ENCODE results near the gene PTPRE.

The PTPRE gene

DNA sequence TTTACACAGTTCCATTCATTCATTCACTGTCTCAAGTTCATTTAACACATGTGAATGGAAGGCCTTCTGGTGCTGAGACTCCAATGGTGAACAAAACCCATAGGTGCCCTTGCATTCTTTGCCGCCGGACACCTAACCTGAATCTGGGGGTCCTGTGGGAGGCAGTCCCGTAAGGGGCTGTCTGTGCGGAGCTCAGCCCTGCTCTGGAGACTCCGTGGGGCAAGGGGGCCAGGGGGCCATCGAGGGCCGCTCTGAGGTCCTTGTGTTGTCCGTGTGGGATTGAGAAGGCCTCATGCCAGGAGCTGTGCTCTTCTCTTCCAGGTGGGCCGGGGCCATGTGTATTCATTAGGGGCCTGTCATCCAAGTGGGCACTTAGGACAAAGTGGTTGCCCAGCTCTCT, 15.3 kb downstream of the PTPRE start:
- H3K4me1 ChIP-seq (ENCODE audit: control insufficient read depth in 2 of 2, insufficient read depth in 2 of 2, low read length in 2 of 2) = peaks cover 2 to 4% of the 10 kb centered on the region in 2 donors

GRCh38 chr10:127922675-127923366, 15.9 kb downstream of the PTPRE start:
- Histone ChIP-seq H3K36me3 (ENCODE audit: control insufficient read depth in 2 of 2, insufficient read depth in 2 of 2, low read length in 2 of 2) (no peaks in the 10 kb centered on the region), H3K27me3 (ENCODE audit: control insufficient read depth in 2 of 2, insufficient read depth in 2 of 2, low read length in 2 of 2) (no peaks in the 10 kb centered on the region), H3K27ac (ENCODE audit: low read depth in 2 of 2, low read length in 2 of 2) (no peak overlapping the region), H3K4me3 (ENCODE audit: low read length in 2 of 2) (no peak overlapping the region), H3K9me3 (ENCODE audit: control insufficient read depth in 2 of 2, low read length in 2 of 2) (no peaks in the 10 kb centered on the region), H3K9ac (ENCODE audit: low read depth in 1 of 2, low read length in 2 of 2) (no peak overlapping the region), H3K4me1 (ENCODE audit: control insufficient read depth in 2 of 2, insufficient read depth in 2 of 2, low read length in 2 of 2) (peaks cover 2 to 6% of the 10 kb centered on the region in 2 donors)

More for the DNA sequence above, 15.3 kb downstream of the PTPRE start:
- H3K36me3 ChIP-seq (ENCODE audit: control insufficient read depth in 2 of 2, insufficient read depth in 2 of 2, low read length in 2 of 2) = peaks cover 0 to under 1% of the 10 kb centered on the region in 2 donors
- H3K4me3 ChIP-seq (ENCODE audit: low read length in 2 of 2) = no peak overlapping the region
- no peak overlapping the region for H3K9ac ChIP-seq (ENCODE audit: low read depth in 1 of 2, low read length in 2 of 2)
- H3K27ac ChIP-seq (ENCODE audit: low read depth in 2 of 2, low read length in 2 of 2) = peak overlapping the region in 1 of 2 donors; percentile 24
- no peaks in the 10 kb centered on the region for H3K9me3 ChIP-seq (ENCODE audit: control insufficient read depth in 2 of 2, low read length in 2 of 2)
- H3K27me3 ChIP-seq (ENCODE audit: control insufficient read depth in 2 of 2, insufficient read depth in 2 of 2, low read length in 2 of 2) = no peaks in the 10 kb centered on the region

GRCh38 chr10:127923646-127924045, 16.7 kb downstream of the PTPRE start:
- no peaks in the 10 kb centered on the region for H3K9me3 ChIP-seq (ENCODE audit: control insufficient read depth in 2 of 2, low read length in 2 of 2)
- H3K4me3 ChIP-seq (ENCODE audit: low read length in 2 of 2) = no peak overlapping the region
- no peak overlapping the region for H3K27ac ChIP-seq (ENCODE audit: low read depth in 2 of 2, low read length in 2 of 2)
- H3K4me1 ChIP-seq (ENCODE audit: control insufficient read depth in 2 of 2, insufficient read depth in 2 of 2, low read length in 2 of 2) = peaks cover 2 to 6% of the 10 kb centered on the region in 2 donors
- no peaks in the 10 kb centered on the region for H3K27me3 ChIP-seq (ENCODE audit: control insufficient read depth in 2 of 2, insufficient read depth in 2 of 2, low read length in 2 of 2)
- H3K36me3 ChIP-seq (ENCODE audit: control insufficient read depth in 2 of 2, insufficient read depth in 2 of 2, low read length in 2 of 2) = no peaks in the 10 kb centered on the region
- no peak overlapping the region for H3K9ac ChIP-seq (ENCODE audit: low read depth in 1 of 2, low read length in 2 of 2)

- Histone ChIP-seq H3K4me1 (ENCODE audit: control insufficient read depth in 2 of 2, insufficient read depth in 2 of 2, low read length in 2 of 2) (peaks cover 0 to 6% of the 10 kb centered on the region in 2 donors), H3K27ac (ENCODE audit: low read depth in 2 of 2, low read length in 2 of 2) (peak overlapping the region in 1 of 2 donors; percentile 46), H3K36me3 (ENCODE audit: control insufficient read depth in 2 of 2, insufficient read depth in 2 of 2, low read length in 2 of 2) (no peaks in the 10 kb centered on the region), H3K9me3 (ENCODE audit: control insufficient read depth in 2 of 2, low read length in 2 of 2) (no peaks in the 10 kb centered on the region), H3K9ac (ENCODE audit: low read depth in 1 of 2, low read length in 2 of 2) (no peak overlapping the region), H3K27me3 (ENCODE audit: control insufficient read depth in 2 of 2, insufficient read depth in 2 of 2, low read length in 2 of 2) (no peaks in the 10 kb centered on the region), H3K4me3 (ENCODE audit: low read length in 2 of 2) (no peak overlapping the region)
These were observed 18.7 kb downstream of the PTPRE start for GRCh38 chr10:127925471-127926207.

DNA sequence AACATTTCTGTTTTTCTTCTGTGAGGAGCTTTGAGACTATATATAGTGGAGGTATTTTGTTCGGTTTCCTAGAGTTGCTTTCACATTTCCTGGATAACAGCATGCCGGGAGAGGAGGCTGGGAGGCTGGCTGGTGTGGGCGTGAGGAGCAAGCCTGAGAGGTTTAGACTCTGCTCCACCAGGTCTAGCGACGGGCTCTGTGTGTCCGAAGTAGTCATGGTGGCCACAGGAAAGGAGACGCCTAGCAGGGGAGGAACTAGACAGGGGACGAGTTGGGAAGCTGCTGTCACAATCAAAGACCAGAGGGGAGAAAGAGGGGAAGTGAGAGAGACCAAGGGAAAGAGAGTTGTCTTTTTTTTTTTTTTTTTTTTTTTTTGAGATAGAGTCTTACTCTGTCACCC, 19.6 kb downstream of the PTPRE start:
- H3K36me3 ChIP-seq (ENCODE audit: control insufficient read depth in 2 of 2, insufficient read depth in 2 of 2, low read length in 2 of 2) = no peaks in the 10 kb centered on the region
- H3K9me3 ChIP-seq (ENCODE audit: control insufficient read depth in 2 of 2, low read length in 2 of 2) = no peaks in the 10 kb centered on the region
- H3K4me3 ChIP-seq (ENCODE audit: low read length in 2 of 2) = no peak overlapping the region
- peaks cover 0 to 2% of the 10 kb centered on the region in 2 donors for H3K4me1 ChIP-seq (ENCODE audit: control insufficient read depth in 2 of 2, insufficient read depth in 2 of 2, low read length in 2 of 2)
- H3K27me3 ChIP-seq (ENCODE audit: control insufficient read depth in 2 of 2, insufficient read depth in 2 of 2, low read length in 2 of 2) = no peaks in the 10 kb centered on the region
- H3K27ac ChIP-seq (ENCODE audit: low read depth in 2 of 2, low read length in 2 of 2) = no peak overlapping the region
- H3K9ac ChIP-seq (ENCODE audit: low read depth in 1 of 2, low read length in 2 of 2) = no peak overlapping the region

DNA sequence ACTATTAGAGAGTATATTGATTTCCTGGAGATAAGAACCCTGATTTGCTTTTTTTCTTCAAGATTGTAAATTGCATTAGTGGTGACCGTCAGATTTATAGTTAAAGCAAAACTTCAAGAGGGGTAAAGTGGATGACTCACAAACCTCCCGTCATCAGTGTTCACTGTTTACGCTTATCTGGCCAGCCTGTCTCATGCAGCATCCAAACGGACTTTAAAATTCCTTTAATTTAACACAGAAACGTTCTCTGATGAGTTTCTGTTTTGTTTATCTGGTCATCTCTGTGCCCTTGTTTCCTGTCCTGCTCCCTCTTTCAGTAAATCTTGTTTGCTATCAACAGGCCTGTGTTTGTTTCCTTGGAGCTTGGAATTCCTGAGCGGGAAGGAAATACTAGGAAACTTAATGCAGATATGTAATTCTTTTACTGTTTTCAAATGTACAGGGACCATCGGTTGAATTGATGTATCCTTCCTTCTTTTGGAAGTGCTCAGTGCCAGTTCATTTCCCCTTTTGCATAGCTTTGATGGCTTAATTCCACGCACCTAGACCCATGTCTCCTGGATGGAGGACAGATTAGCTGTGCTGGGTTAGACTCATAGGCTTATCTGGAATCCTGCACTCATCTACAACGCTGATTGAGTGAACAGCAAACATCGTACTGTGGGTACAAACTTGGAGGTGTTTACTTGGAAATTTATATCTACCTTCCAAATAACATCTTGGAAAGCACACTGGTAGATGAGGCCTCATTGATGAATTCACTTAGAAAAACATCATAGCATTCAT, 21.3 kb downstream of the PTPRE start:
- Histone ChIP-seq H3K4me3 (ENCODE audit: low read length in 2 of 2) (no peak overlapping the region), H3K9ac (ENCODE audit: low read depth in 1 of 2, low read length in 2 of 2) (no peak overlapping the region), H3K4me1 (ENCODE audit: control insufficient read depth in 2 of 2, insufficient read depth in 2 of 2, low read length in 2 of 2) (peaks cover 0 to 2% of the 10 kb centered on the region in 2 donors), H3K36me3 (ENCODE audit: control insufficient read depth in 2 of 2, insufficient read depth in 2 of 2, low read length in 2 of 2) (no peaks in the 10 kb centered on the region), H3K9me3 (ENCODE audit: control insufficient read depth in 2 of 2, low read length in 2 of 2) (no peaks in the 10 kb centered on the region), H3K27me3 (ENCODE audit: control insufficient read depth in 2 of 2, insufficient read depth in 2 of 2, low read length in 2 of 2) (no peaks in the 10 kb centered on the region), H3K27ac (ENCODE audit: low read depth in 2 of 2, low read length in 2 of 2) (peak overlapping the region; percentile 29 to 52)

DNA sequence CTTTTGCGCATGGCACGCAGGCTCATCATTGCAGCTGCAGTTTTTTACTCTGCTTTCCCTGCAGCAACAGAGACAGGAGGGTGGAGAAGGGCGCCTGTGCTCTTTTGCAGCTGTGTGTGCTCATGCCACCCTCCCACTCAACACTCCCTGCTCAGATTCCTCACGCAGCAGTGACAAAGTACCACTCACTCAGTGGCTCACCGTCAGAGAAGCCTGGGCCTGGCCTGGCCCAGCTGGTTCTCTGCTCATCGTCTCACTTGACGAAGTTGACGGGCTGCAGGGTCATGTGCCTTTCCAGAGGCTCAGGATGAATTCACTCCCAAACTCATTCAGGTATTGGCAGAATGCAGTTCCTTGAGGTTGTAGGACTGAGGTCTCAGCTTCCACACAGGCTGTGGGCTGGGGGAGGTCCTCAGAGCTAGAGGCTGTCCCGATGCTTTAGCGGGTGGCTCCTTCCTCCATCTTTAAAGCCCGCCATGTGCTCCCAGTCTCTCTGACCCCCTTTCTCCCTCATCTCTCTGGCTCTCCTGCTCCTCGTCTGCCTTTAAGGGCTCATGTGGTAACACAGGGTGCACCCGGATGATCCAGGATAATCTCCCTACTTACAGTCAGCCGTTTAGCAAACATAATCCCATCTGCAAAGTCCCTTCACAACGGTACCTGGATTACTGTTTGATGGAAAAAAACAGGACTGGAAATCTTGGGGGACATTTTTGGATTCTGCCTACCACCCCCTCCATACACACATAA, 25.8 kb downstream of the PTPRE start:
- no peak overlapping the region for H3K27ac ChIP-seq (ENCODE audit: low read depth in 2 of 2, low read length in 2 of 2)
- no peaks in the 10 kb centered on the region for H3K9me3 ChIP-seq (ENCODE audit: control insufficient read depth in 2 of 2, low read length in 2 of 2)
- H3K9ac ChIP-seq (ENCODE audit: low read depth in 1 of 2, low read length in 2 of 2) = no peak overlapping the region
- H3K36me3 ChIP-seq (ENCODE audit: control insufficient read depth in 2 of 2, insufficient read depth in 2 of 2, low read length in 2 of 2) = peaks cover 5 to 8% of the 10 kb centered on the region in 2 donors
- no peaks in the 10 kb centered on the region for H3K4me1 ChIP-seq (ENCODE audit: control insufficient read depth in 2 of 2, insufficient read depth in 2 of 2, low read length in 2 of 2)
- no peaks in the 10 kb centered on the region for H3K27me3 ChIP-seq (ENCODE audit: control insufficient read depth in 2 of 2, insufficient read depth in 2 of 2, low read length in 2 of 2)
- no peak overlapping the region for H3K4me3 ChIP-seq (ENCODE audit: low read length in 2 of 2)

GRCh38 chr10:127933271-127933670, 26.4 kb downstream of the PTPRE start:
- Histone ChIP-seq H3K36me3 (ENCODE audit: control insufficient read depth in 2 of 2, insufficient read depth in 2 of 2, low read length in 2 of 2) (peaks cover 5 to 8% of the 10 kb centered on the region in 2 donors), H3K4me3 (ENCODE audit: low read length in 2 of 2) (no peak overlapping the region), H3K9ac (ENCODE audit: low read depth in 1 of 2, low read length in 2 of 2) (no peak overlapping the region), H3K4me1 (ENCODE audit: control insufficient read depth in 2 of 2, insufficient read depth in 2 of 2, low read length in 2 of 2) (no peaks in the 10 kb centered on the region), H3K27me3 (ENCODE audit: control insufficient read depth in 2 of 2, insufficient read depth in 2 of 2, low read length in 2 of 2) (no peaks in the 10 kb centered on the region), H3K27ac (ENCODE audit: low read depth in 2 of 2, low read length in 2 of 2) (no peak overlapping the region), H3K9me3 (ENCODE audit: control insufficient read depth in 2 of 2, low read length in 2 of 2) (no peaks in the 10 kb centered on the region)

- H3K27ac ChIP-seq (ENCODE audit: low read depth in 2 of 2, low read length in 2 of 2) = no peak overlapping the region
- peaks cover 5 to 8% of the 10 kb centered on the region in 2 donors for H3K36me3 ChIP-seq (ENCODE audit: control insufficient read depth in 2 of 2, insufficient read depth in 2 of 2, low read length in 2 of 2)
- H3K27me3 ChIP-seq (ENCODE audit: control insufficient read depth in 2 of 2, insufficient read depth in 2 of 2, low read length in 2 of 2) = no peaks in the 10 kb centered on the region
- H3K9me3 ChIP-seq (ENCODE audit: control insufficient read depth in 2 of 2, low read length in 2 of 2) = no peaks in the 10 kb centered on the region
- H3K4me1 ChIP-seq (ENCODE audit: control insufficient read depth in 2 of 2, insufficient read depth in 2 of 2, low read length in 2 of 2) = no peaks in the 10 kb centered on the region
- no peak overlapping the region for H3K4me3 ChIP-seq (ENCODE audit: low read length in 2 of 2)
- H3K9ac ChIP-seq (ENCODE audit: low read depth in 1 of 2, low read length in 2 of 2) = no peak overlapping the region
These were observed 27.5 kb downstream of the PTPRE start for GRCh38 chr10:127934383-127934782.
